Caco-2 (cell line): ENCODE measurements around the gene DRG1. TPM values are rescaled to one million over a fixed set of nuclear protein-coding genes. Genes with fewer than 3 reads are reported as not detected.

Source experiments
- BruUV-seq: library from RNA; stranded (reverse); fragments of 400-500 nt; replicated peaks from 2 replicates; lab custom pipeline; 2021; lab: Mats Ljungman, UMichigan
- CTCF ChIA-PET: fragments of 300-600 bp; sonication (Branson Sonifier 250); formaldehyde crosslinking; loops from one replicate; lab custom pipeline; 2022; ENCODE audit warnings: antibody characterized with exemption; lab: Charles Lee
- POLR2A ChIA-PET: fragments of 300-600 bp; sonication (Branson Sonifier 250); formaldehyde crosslinking; loops from one replicate; lab custom pipeline; 2022; ENCODE audit warnings: antibody characterized with exemption; lab: Charles Lee
- DNase-seq, 2 experiments: peaks; one replicate each; pipeline versions ENCODE4 v3.0.0 to v3.0.0-alpha.2; 2020 to 2022
- H3K27me3 ChIP-seq: replicated peaks from 2 replicates; pipeline ENCODE4 v1.6.0; 2011; ENCODE audit warnings: low read length; ENCODE audit not compliant: control insufficient read depth, insufficient read depth
- H3K36me3 ChIP-seq: 2 replicates; pipeline ENCODE4 v1.5.1; 2011; ENCODE audit warnings: low read length; ENCODE audit not compliant: control insufficient read depth, insufficient read depth
- H3K4me1 ChIP-seq: fragments of 250-450 bp; sonication (Bioruptor Pico); 2 replicates; pipeline ENCODE4 v1.5.1; 2020; ENCODE audit warnings: mild to moderate bottlenecking
- H3K4me3 ChIP-seq: 2 replicates; pipeline ENCODE4 v1.5.1; 2011; ENCODE audit warnings: low read depth, mild to moderate bottlenecking, control low read depth, low read length
- H3K9me3 ChIP-seq: fragments of 250-450 bp; sonication (Bioruptor Pico); 2 replicates; pipeline ENCODE4 v1.5.1; 2020; ENCODE audit warnings: mild to moderate bottlenecking, moderate library complexity
- H3K27ac Mint-ChIP-seq: one replicate; pipeline ENCODE4 v1.8.0; 2022; ENCODE audit warnings: mixed read lengths; ENCODE audit not compliant: unreplicated experiment
- H3K27me3 Mint-ChIP-seq: one replicate; pipeline ENCODE4 v1.8.0; 2022; ENCODE audit warnings: mixed read lengths; ENCODE audit not compliant: insufficient read depth, unreplicated experiment
- H3K36me3 Mint-ChIP-seq: one replicate; pipeline ENCODE4 v1.8.0; 2022; ENCODE audit warnings: mild to moderate bottlenecking, mixed read lengths; ENCODE audit not compliant: insufficient read depth, unreplicated experiment
- H3K4me1 Mint-ChIP-seq: one replicate; pipeline ENCODE4 v1.8.0; 2022; ENCODE audit warnings: low read depth, mixed read lengths; ENCODE audit not compliant: unreplicated experiment
- H3K4me3 Mint-ChIP-seq: one replicate; pipeline ENCODE4 v1.8.0; 2022; ENCODE audit warnings: mild to moderate bottlenecking, moderate library complexity, mixed read lengths; ENCODE audit not compliant: unreplicated experiment
- H3K9me3 Mint-ChIP-seq: one replicate; pipeline ENCODE4 v1.8.0; 2022; ENCODE audit warnings: mixed read lengths; ENCODE audit not compliant: unreplicated experiment
- CTCF ChIP-seq, 2 experiments: fragments of 200-600 bp in 1 of 2; IDR thresholded peaks; 1 replicate in 1 of 2; 2 replicates in 1 of 2; pipeline versions ENCODE4 v1.5.1 to v1.8.0; 2011 to 2022; ENCODE audit warnings: antibody characterized with exemption in 1 of 2, control low read depth in 1 of 2, inconsistent platforms in 1 of 2, low read depth in 1 of 2, low read length in 1 of 2, mild to moderate bottlenecking in 1 of 2, moderate library complexity in 1 of 2; ENCODE audit not compliant: insufficient read depth in 1 of 2, severe bottlenecking in 1 of 2, unreplicated experiment in 1 of 2
- intact Hi-C: fragments of 100-400 bp; cut with micrococcal nuclease; formaldehyde crosslinking; loops from one replicate; pipeline ENCODE4 v1.10.0; 2022; ENCODE audit not compliant: unreplicated experiment
- total RNA-seq: library from RNA; stranded (reverse); gene quantifications from 2 replicates; pipeline ENCODE4 v1.2.3, GENCODE V29; 2022

DRG1 gene
- total RNA-seq, 1 experiment from 2014 or later = 78.3 TPM

DNA sequence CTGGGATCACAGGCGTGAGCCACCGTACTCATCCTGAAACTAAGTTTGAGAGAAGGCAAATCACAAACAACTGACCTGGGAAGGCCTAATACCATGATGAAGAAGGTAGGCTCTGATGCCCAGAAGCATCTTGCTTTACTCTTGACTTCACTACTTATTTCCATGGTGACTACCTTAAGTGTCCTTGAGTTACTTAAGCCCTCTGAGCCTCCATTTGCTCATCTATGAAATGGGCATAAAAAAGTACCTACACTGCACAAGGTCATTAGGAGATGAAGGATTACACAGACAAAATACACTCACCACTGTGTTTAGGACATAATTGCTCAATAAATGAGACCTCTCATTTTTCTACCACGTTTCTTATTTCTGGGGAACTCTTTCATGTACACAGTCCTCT, 62.3 kb downstream of the DRG1 start:
- Histone ChIP-seq H3K9me3 (no peaks in the 10 kb centered on the region), H3K27me3 (no peaks in the 10 kb centered on the region), H3K4me3 (no peak overlapping the region), H3K4me1 (no peaks in the 10 kb centered on the region), H3K36me3 (no peaks in the 10 kb centered on the region; the same call in none of the 2 replicates)
- POLR2A ChIA-PET = no interaction called here
- no peak for DNase-seq
- peaks cover 76% of the 10 kb centered on the region for H3K36me3 Mint-ChIP-seq
- no peaks in the 10 kb centered on the region for H3K4me1 Mint-ChIP-seq
- H3K27me3 Mint-ChIP-seq = no peaks in the 10 kb centered on the region
- H3K27ac Mint-ChIP-seq = no peak overlapping the region
- BruUV-seq = no TSS peak
- no peaks in the 10 kb centered on the region for H3K9me3 Mint-ChIP-seq
- TF ChIP-seq CTCF (IDR thresholded peaks at IDR 0.05; ENCODE audit: insufficient read depth in 1 of 2, low read depth in 1 of 2, low read length in 1 of 2, severe bottlenecking in 1 of 2, unreplicated experiment in 1 of 2) = no peak
- CTCF ChIA-PET = no interaction called here
- intact Hi-C loops = no loop called here
- no peak overlapping the region for H3K4me3 Mint-ChIP-seq

DNA sequence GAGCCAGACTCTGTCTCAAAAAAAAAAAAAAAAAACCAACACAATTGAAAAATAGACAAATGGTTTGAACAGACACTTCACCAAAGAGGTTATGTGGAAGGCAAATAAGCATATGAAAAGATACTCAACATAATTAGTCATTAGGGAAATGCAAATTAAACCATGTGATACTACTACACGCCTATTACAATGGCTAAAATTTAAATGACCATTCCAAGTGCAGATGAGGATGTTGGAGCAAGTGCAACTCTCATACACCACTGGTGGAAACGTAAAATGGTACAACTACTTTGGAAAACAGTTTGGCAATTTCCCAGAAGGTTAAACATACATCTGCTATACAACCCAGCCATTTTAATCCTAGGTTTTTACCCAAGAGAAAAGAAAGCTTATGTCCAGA, 65.9 kb downstream of the DRG1 start:
- Histone ChIP-seq H3K27me3 (no peaks in the 10 kb centered on the region), H3K4me3 (no peak overlapping the region), H3K4me1 (no peaks in the 10 kb centered on the region), H3K9me3 (no peaks in the 10 kb centered on the region), H3K36me3 (no peaks in the 10 kb centered on the region; the same call in none of the 2 replicates)
- no peak overlapping the region for H3K4me3 Mint-ChIP-seq
- H3K36me3 Mint-ChIP-seq = peaks cover 65% of the 10 kb centered on the region
- ChIA-PET POLR2A (no interaction called here), CTCF (no interaction called here)
- H3K9me3 Mint-ChIP-seq = no peaks in the 10 kb centered on the region
- no peaks in the 10 kb centered on the region for H3K27me3 Mint-ChIP-seq
- H3K4me1 Mint-ChIP-seq = no peaks in the 10 kb centered on the region
- no peak for TF ChIP-seq CTCF (IDR thresholded peaks at IDR 0.05; ENCODE audit: insufficient read depth in 1 of 2, low read depth in 1 of 2, low read length in 1 of 2, severe bottlenecking in 1 of 2, unreplicated experiment in 1 of 2)
- DNase-seq = no peak
- H3K27ac Mint-ChIP-seq = no peak overlapping the region
- BruUV-seq = no TSS peak
- intact Hi-C loops = no loop called here

GRCh38 chr22:31474743-31475142, 75.3 kb downstream of the DRG1 start:
- Histone ChIP-seq H3K4me3 (no peak overlapping the region), H3K9me3 (no peaks in the 10 kb centered on the region), H3K27me3 (no peaks in the 10 kb centered on the region), H3K4me1 (no peaks in the 10 kb centered on the region), H3K36me3 (no peaks in the 10 kb centered on the region)
- Mint-ChIP-seq H3K36me3 (peaks cover 59% of the 10 kb centered on the region), H3K4me1 (no peaks in the 10 kb centered on the region), H3K27ac (no peak overlapping the region), H3K27me3 (no peaks in the 10 kb centered on the region), H3K4me3 (no peak overlapping the region), H3K9me3 (no peaks in the 10 kb centered on the region)
- ChIA-PET POLR2A (no interaction called here), CTCF (no interaction called here)
- intact Hi-C loops = no loop called here
- TF ChIP-seq CTCF (IDR thresholded peaks at IDR 0.05; ENCODE audit: insufficient read depth in 1 of 2, low read depth in 1 of 2, low read length in 1 of 2, severe bottlenecking in 1 of 2, unreplicated experiment in 1 of 2) = no peak
- DNase-seq = no peak
- BruUV-seq = no TSS peak
